GM21717 (cell line): Measurements from ENCODE around the gene MRTFA.
A peak's percentile ranks its signal among the peaks of the same experiment; 100 is the strongest.
"Not testable (repeated sequence)": the region's sequence is repeated elsewhere in the genome, so short reads cannot be mapped to it uniquely, and the experiment has no call there.

Experiments used
- ATAC-seq: cut with Tn5 transposase; IDR thresholded peaks from one replicate; pipeline ENCODE4 v1.9.1; 2021; ENCODE audit warnings: mild to moderate bottlenecking, moderate library complexity; ENCODE audit not compliant: unreplicated experiment

Gene MRTFA

DNA sequence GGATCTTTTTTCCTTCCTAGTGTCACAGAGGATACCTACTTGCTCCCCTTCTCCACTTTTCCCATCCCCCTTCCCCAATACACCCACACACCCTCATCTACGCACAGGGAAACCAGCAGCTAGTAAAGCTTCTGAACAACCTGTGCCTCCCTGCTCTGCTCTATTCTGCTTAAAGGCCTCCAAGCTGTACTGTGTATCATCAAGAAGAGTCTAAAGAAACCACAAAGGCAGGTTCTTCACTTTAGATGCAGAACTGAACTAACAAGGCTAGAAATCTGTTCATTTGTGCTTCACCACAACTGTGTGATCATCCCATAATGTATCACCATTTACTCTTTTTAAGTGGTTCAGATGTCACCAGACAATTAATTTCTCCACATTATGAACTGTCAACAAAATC is 133.6 kb downstream of the MRTFA start:
- ATAC-seq, result no peak

DNA sequence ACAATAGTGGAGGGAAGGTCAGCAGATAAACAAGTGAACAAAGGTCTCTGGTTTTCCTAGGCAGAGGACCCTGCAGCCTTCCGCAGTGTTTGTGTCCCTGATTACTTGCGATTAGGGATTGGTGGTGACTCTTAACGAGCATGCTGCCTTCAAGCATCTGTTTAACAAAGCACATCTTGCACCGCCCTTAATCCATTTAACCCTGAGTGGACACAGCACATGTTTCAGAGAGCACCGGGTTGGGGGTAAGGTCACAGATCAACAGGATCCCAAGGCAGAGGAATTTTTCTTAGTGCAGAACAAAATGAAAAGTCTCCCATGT is 136.1 kb downstream of the MRTFA start:
- ATAC-seq, result not testable (repeated sequence)

DNA sequence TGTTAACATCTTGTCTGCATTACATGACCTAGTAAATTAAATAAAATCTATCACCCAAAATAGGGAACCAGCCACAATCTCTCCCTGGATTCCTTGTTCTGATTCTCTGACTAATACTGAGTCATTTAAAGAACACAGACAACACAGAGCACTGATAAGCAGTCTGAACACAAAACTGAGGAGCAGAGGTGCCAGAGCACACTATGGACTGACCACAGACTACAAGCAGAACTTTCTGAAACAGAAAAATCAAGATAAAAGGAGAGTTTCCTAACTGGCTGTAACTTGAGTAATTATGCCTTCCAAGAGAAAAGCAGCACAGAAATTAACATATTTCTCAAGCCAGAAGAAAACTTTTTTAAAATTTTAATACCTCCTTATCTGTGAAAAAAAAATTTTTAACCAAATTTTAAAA is 137.3 kb downstream of the MRTFA start:
- ATAC-seq, result no peak

- no peak for ATAC-seq
These were observed 137.9 kb downstream of the MRTFA start for GRCh38 chr22:40498420-40499208.

- ATAC-seq, result no peak
These were observed 143.1 kb downstream of the MRTFA start for GRCh38 chr22:40493441-40493840.

- peak; percentile 86 for ATAC-seq
These were observed 144.4 kb downstream of the MRTFA start for GRCh38 chr22:40491990-40492631.

GRCh38 chr22:40487663-40488249 is 148.8 kb downstream of the MRTFA start:
- ATAC-seq, result no peak

- no peak for ATAC-seq
These were observed 149.4 kb downstream of the MRTFA start for GRCh38 chr22:40486962-40487602.

DNA sequence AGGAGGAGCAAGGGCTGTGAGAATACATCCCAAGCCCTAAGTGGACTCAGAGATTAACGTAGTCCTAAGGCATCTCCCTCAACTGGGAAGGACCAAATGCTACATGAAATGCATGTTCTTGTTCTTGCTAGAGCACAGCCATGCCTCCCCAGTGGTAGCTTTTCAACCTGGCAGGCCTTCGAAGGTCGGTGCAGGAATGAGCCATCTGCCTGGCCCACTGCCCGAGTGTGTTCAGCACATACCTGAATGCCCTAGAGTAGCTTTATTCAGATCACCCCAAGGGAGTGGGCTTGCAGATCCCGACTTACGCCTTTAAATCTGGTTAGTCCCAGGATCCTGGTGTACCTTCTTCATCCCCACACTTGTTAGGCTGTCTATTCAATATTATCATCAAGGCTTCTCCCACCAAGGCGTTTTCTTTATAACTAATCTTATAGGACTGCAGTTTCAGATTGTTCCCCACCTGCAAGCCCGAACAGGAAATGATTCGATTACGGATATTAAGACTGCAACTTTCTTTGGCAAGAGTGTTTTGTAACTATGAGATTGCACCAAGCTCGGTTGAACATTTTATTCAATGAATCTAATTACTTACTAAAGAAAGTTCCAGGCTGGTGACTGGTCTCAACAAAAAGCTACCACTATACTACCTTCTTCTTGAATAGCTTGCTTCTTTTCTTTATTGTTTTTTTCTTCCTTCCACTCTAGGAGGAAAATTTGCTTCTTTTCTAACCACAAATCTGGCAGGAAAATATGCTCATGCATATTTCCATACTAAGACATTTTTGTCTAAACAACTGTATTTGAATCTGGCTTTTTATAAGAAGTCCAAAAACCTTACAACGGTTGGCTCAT is 150.5 kb downstream of the MRTFA start:
- no peak for ATAC-seq

- ATAC-seq, result no peak
These were observed 151.4 kb downstream of the MRTFA start for GRCh38 chr22:40484906-40485669.

GRCh38 chr22:40482886-40483285 is 153.6 kb downstream of the MRTFA start:
- no peak for ATAC-seq

DNA sequence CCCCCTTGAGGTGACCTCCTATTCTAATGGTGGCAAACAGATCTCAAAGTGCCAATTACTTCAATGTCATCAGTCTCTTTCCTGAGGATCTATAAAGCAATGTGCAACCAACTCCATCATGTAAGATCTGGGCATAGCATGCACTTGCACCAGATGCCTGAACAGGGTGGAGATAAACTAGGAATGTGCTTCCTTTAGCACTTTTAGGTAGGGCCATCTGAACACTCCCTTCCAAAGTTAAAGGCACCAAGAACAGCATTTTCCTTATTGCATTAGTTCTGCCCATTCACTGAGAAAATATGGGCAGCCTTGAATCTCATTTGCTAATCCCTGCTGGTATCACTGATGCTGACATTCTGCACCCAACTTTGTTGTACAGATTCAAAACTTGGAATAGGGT is 154.1 kb downstream of the MRTFA start:
- ATAC-seq, result no peak

DNA sequence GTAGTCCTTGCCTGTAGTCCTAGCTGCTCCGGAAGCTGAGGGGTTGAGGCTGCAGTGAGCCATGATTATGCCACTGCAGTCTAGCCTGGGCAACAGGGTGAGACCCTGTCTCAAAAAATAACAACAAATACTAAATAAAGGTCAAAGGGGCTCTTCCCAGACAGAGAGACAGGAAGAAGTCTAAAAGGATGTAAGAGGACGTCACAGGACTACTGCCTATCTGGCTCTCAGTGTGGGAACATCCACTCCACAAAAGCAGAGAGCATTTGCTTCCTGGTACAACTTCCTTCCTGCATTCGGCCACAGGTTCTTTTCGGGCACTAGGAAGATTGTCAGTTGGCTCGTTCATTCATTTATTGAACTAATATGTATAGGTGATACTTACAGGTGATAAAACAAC is 155.5 kb downstream of the MRTFA start:
- ATAC-seq, result no peak

GRCh38 chr22:40479887-40480538 is 156.5 kb downstream of the MRTFA start:
- no peak for ATAC-seq

DNA sequence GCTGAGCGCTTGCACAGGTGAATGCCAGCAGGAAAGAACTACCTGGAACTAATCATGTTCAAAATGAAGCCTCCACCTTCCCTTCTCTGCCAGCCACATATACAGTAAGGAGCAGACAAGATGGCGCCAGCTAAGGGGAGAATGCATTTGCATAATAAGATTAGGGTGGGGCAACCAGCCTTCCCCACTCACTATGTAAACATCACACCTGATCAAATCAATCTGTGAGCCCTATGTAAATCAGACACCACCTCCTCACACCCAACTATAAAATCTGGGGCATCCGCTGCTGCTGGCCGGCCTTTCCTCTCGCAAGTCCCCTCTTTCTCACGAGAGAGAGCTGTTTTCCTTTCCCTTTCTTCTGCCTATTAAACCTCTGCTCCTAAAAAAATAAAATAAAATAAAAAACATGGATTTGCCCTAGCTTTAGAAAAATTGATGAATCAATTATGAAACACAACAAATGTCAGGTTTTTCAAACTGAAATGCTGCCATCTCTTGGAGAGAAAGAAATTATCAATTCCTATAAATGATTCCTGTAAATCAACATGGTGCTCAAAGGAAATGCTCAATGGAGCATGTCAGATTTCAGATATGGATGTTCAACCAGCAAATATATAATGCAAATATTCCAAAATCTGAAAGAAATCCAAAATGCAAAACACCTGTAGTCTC is 157.3 kb downstream of the MRTFA start:
- no peak for ATAC-seq

DNA sequence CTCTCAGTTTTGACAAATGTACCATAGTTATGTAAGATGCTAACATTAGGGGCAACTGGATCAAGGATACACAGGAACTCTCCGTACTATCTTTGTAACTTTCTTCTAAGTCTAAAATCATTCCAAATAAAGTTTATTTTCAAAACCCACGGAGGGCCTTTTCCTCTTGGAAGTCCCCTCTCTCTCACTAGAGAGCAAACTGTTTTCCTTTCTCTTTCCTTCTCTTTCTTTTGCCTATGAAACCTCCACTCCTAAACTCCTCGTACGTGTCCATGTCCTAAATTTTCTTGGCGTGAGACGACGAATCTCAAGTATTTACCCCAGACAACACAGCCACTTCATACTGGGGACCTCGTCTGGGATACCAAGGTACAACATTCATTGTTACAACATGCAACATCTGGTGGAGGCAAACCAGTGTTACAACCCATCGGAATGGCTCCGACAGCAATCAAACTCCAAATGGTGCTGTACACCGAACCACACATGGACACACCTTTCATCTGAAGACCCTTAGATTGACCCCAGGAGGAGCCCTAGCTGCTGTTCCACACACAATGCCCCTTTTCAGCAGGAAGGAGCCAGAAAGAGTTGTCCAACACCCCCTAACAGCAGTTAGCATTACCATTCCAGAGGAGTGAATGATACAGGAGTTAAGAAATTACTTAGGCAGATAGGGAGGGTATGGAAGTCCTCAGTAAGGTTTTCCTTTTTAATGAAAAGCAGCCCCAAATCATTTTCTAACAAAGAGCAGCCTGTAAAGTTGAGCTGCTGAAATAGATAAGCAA is 158.0 kb downstream of the MRTFA start:
- no peak for ATAC-seq

DNA sequence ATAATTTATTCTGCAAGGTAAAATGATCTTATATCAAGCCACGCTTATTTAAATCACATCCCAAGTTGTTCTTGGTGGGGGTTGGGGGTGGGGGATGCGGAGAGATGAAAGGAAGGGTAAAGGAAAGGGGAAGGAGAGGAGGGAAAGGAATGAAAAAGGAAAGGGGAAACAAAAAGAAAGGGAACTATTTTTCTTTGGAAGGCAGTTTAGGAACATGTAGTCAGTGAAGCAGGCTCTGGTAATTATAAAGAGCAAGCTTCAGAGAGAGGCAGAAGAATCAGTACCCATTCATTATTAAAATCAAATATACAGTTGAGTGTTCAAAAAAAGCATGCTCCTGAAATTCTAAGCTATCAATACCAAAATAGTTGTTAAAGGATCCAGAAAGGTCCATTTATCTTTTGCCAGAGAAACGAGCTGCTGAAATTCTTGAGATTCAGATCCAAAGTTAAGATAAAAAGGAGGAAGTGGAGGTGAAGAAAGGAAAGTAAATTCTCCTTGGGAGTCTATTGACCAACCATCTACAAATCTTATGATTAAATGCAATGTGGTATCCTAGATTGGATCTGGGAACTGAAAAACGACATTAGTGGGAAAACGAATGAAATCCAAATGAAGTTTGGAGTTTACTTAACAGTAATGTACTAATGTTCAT is 158.7 kb downstream of the MRTFA start:
- ATAC-seq, result no peak

DNA sequence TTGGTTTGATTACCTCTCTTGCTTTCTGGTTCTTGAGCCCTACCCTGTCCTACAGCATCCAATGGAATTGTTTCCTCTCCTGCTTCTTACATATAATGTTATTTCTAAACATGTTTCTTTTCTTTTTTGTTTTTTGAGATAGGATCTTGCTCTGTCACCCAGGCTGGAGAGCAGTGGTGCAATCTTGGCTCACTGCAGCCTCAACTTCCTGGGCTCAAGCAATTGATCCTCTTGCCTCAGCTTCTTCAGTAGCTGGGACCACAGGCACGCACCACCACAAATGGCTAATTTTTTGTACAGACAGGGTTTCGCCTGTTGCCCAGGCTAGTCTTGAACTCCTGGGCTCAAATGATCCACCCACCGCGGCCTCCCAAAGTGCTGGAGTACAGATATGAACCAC is 160.2 kb downstream of the MRTFA start:
- ATAC-seq, result no peak
